GM10847 (cell line): ENCODE data around the gene TRAPPC5.

ENCODE experiments used
- POLR2A ChIP-seq: IDR thresholded peaks from 2 replicates; pipeline ENCODE4 v1.6.1; 2011; ENCODE audit not compliant: insufficient read length; ENCODE audit errors: extremely low read depth

The TRAPPC5 gene

DNA sequence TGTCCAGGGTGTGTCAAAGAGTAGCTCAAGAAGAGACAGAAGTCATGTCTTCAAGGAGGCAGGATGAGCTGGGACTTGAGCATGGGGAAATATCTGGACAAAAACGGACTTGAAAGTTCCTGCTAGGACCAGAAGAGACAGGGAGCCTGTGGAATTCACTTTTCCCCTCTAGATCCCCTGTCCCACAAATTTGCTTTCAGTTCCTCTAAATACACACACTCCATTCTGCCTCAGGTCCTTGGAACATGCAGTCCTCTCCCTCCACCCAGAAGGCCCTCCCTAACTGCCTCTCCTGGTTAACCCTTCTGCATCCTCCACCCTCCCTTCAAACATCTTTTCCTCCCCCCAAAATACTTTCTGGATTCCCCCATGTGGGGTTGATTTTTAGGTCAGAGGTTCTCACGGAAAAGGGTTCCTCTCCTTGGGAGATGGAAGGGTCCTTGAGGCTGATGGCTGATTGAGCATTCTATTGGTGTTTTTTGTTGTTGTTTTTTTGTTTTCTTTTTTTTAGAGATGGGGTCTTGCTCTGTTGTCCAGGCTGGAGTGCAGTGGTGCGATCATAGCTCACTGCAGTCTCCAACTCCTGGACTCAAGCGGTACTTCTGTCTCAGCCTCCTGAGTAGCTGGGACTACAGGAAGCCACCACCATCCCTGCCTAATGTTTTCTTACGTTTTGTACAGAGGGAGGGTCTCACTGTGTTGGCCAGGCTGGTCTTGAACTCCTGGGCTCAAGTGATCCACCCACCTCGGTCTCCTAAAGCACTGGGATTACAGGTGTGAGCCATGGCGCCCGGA, 18.7 kb upstream of the TRAPPC5 start:
- TF ChIP-seq POLR2A = no peak

DNA sequence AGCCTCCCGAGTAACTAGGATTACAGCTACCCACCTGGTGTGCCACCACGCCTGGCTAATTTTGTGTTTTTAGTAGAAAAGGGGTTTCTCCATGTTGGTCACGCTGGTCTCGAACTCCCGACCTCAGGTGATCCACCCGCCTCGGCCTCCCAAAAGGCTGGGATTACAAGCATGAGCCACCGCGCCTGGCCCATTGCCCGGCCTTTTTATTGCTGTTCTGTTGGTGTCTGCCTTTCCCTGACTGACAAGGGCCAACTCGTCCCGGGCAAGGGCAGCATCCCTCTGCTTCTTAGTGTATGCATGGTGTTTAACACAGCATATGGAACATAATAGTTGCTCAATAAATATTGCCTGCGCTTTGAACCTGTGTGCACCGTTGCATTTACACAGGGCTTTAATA, 18.0 kb upstream of the TRAPPC5 start:
- no peak for TF ChIP-seq POLR2A

DNA sequence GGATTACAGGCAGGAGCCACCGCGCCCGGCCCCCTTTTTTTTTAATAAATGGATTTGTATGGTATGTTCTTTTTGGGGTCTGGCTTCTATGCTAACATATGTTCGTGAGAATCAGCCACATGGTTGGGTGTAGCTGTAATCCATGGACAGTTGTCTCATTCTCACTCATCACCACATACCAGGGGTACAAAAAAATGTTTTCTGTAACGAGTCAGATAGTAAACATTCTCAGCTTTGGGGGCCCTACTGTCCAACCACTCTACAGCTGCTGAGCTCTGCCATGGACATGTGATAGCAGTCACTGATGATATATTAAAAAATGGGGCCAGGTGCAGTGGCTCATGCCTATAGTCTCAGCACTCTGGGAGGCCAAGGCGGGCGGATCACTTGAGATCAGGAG, 16.9 kb upstream of the TRAPPC5 start:
- TF ChIP-seq POLR2A = no peak

DNA sequence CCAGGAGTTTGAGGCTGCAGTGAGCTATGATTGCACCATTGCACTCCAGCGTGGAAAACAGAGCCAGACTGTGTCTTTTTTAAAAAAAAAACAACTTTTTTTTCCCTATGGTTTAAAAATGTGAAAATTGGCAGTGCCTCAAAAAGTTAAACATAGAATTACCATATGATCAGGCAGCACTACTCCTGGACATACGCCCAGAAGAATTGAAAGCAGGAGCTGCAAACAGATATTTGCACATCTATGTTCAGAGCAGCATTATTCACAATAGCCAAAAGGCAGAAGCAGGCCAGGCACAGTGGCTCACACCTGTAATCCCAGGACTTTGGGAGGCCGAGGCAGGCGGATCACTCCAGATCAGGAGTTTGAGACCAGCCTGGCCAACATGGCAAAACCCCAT, 15.6 kb upstream of the TRAPPC5 start:
- no peak for TF ChIP-seq POLR2A

DNA sequence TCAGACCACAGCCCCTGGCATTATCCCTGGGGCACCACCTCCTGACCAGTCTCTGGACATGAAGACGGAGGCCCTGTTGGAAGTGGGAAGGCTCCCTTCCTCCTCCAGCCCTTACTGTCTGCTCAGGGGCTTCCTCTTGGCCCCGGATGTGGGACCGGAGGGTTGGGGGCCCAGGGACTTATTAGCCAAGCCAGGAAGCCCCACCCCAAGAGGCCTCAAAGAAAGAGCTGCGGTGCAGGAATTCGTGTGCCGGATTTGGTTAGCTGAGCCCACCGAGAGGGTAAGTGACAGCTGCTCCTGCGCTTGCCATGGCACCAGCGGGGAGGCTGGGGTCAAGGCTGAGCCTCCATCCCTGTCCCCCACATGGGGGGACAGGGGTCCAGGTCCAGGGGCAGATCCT, 11.8 kb upstream of the TRAPPC5 start, which contains the start of gene RETN:
RETN (plus strand) TSS at position 208 of the 400 bp plus-strand sequence. CDS start 278 bp downstream, outside the sequence.
- TF ChIP-seq POLR2A = no peak

DNA sequence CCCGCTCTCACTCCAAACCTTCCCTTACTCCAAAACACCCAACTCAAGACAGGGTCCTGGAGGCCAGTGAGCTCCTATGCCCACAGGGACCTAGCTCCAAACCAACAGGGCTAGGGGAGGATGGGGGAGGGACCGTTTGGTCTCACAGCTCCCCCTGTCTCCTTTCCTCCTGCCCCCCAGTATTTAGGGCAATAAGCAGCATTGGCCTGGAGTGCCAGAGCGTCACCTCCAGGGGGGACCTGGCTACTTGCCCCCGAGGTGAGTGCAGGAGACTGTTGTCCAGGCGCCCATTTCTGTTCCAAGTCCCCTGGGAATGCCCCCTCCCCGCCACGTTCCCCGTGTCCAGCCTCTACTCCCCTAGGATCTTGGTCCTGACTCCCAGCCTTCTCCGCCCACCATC, 11.0 kb upstream of the TRAPPC5 start:
- no peak for TF ChIP-seq POLR2A

DNA sequence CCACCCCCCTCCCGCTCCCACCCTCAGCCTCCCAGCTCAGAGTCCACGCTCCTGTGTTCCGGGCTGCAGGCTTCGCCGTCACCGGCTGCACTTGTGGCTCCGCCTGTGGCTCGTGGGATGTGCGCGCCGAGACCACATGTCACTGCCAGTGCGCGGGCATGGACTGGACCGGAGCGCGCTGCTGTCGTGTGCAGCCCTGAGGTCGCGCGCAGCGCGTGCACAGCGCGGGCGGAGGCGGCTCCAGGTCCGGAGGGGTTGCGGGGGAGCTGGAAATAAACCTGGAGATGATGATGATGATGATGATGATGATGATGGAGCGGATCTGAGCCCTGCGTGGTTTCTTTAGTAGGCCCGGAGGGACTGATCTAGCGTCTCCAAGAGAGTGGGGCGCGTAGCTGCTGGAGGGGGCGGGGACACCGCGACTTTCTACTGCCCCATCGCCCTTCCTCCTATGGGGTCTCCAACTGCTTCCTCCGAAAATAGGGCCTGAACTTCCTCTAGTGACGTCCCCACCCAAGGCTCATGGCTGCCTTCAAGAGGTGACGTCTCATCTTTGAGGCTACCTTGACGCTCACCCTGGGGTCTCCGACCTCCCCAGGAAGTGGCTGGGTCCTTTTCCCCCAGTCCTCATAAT, 10.4 kb upstream of the TRAPPC5 start:
- no peak for TF ChIP-seq POLR2A

DNA sequence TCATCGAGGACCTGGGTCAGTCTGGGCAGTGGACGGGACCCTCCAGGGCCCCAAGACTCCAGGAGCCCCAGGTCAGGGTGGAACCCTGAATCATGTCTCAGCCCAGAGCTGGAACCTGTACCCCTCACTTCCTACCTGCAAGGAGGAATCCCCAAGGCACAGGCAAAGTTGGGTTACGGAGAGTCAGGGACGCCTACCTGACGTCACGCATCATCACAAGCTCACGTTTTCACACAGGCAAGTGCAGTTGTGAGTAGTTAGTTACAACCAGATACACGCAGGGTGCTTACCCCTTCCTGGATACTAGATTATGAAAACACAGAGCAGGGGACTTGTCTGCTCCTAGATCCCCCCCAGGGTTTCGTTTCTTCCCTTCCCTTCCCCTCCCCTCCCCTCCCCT, 9.8 kb upstream of the TRAPPC5 start:
- no peak for TF ChIP-seq POLR2A

DNA sequence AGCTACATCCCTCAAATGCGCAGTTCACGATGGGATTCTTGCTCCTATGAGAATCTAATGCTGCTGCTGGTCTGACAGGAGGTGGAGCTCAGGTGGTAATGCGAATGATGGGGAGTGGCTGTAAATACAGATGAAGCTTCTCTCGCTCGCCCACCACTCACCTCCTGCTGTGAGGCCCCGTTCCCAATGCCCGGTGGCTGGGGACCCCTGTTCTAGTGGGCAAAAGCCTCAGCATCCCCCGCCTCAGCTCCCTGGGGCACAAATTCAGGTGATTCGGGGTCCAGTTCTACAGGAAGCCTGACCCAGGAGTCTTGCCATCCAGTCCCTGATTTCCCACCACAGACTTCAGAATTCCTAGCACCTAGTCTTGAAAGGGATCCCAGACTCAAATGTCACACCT, 8.1 kb upstream of the TRAPPC5 start:
- no peak for TF ChIP-seq POLR2A

DNA sequence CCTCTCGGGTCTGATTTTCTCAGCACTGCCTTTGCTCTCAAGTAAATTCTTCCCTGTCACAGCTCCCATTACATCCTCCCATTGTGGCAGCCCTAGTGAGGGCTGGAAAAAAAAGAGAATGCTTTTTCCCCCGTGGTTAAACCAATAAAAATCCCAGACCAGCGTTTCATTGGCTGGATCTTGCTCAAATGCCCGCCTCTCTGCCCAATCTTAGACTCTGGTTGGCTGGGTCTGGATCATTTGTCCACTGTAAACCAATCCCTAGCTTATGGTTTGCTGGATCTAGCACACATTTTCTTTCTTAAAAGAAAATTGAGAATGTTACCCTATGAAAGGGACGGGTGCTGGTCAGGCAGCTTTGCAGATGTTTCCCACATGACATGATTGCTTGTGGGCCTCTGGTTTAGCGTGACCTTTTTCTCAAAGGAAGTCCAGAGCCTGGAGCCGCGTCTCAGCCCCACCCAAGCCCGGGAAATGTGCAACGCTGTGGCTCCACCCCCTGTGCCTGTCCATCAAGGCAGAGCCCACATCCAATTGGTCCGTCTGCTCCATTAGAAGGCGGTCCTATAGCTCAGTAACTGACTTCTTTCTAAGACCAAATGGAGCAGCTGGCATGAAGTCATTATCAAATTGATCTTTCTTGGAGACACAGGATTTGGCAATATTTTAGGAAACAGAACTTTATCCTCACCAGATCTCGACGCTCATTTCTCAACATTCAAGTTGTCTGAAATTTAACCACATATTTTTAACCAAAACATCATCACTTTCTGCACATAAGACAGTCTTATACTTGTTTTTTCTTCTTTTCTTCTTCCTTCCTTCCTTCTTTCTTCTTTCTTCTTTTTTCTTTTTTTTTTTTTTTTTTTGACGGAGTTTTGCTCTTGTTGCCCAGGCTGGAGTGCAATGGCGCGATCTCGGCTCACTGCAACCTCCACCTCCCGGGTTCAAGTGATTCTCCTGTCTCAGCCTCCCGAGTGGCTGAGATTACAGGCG, 6.3 kb upstream of the TRAPPC5 start:
- TF ChIP-seq POLR2A = no peak

DNA sequence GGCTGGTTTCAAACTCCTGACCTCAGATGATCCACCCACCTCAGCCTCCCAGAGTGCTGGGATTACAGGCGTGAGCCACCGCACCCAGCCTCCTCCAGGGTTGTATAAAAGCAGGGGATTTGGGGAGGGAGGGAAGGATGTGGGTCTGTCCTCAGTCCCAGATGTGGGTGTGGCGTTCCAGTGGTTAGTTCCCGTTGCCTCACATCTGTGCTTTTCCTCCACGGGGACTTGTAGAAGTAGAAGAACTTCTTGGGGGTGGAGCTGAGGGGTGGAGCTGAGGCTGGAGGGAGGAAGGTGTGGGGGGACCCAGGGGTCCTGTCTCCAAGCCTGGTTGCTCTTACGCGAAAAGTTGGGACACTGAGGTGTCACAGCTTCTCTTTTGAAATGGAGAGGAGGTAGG, 4.3 kb upstream of the TRAPPC5 start:
- no peak for TF ChIP-seq POLR2A

DNA sequence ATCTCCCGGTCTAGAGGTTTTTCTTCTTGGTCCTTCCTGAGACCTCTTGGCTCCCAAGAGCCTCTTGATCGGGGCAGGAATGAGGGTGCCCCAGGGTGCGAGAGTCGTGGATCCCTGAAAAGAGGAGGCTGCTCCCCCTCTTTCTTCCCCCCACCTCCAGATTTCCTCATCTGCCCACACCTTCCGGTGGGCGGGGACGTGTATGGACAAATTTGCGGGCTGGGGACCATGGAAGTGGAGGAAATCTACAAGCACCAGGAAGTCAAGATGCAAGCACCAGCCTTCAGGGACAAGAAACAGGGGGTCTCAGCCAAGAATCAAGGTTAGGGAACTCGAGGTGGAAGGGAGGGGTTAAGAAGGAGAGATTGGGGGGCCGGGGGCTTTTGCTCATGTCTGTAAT, 3.8 kb upstream of the TRAPPC5 start, which contains the start of gene MCEMP1:
MCEMP1 (plus strand) TSS at position 237 of the 400 bp plus-strand sequence; CDS start at position 268, 31 bp downstream.
- TF ChIP-seq POLR2A = no peak

DNA sequence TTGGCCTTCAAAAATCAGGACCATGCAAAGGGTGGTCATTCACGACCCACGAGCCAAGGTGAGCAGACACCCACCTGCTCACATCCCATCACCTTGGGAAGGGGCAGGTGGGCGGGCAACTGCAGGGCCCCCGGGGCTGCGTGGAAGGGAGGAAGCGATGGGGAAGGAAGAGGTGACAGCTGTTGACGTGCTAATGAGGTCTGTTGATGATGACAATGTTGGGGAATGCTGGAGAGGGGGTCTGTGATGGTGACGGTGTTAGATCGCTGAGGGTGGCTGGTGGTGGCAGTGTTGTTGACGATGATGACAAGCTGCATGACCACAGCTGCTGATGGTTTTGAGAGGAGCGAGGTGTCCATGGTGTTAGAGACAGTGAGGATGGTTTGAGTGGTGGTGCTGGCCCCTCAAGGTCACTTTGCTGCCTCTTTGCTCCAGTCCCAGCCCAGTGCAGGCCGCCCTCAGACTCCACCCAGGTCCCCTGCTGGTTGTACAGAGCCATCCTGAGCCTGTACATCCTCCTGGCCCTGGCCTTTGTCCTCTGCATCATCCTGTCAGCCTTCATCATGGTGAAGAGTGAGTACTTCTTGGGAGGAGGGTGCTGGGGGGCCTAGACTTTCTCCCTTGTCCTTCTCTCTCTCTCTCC, 2.8 kb upstream of the TRAPPC5 start:
- no peak for TF ChIP-seq POLR2A

DNA sequence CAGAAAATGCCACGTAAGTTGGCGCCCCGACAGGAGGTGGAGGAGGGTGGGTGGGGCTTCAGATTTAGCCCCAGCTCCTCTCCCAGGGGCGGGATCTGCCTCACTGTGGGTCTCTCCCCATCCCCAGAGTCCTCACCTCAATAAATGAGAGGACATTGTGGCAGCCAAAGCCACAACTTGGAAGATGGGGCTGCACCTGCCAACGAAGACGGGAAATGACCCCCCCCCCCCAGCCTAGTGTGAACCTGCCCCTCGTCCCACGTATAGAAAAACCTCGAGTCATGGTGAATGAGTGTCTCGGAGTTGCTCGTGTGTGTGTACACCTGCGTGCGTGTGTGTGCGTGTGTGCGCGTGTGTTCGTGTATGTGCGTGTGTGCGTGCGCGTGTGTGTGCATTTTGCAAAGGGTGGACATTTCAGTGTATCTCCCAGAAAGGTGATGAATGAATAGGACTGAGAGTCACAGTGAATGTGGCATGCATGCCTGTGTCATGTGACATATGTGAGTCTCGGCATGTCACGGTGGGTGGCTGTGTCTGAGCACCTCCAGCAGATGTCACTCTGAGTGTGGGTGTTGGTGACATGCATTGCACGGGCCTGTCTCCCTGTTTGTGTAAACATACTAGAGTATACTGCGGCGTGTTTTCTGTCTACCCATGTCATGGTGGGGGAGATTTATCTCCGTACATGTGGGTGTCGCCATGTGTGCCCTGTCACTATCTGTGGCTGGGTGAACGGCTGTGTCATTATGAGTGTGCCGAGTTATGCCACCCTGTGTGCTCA, 1.5 kb upstream of the TRAPPC5 start:
- no peak for TF ChIP-seq POLR2A
